HG02763 (cell line): ENCODE measurements around the gene WEE1.
"Not testable (repeated sequence)": the region's sequence is repeated elsewhere in the genome, so short reads cannot be mapped to it uniquely, and the experiment has no call there.

Source experiments
- ATAC-seq: cut with Tn5 transposase; IDR thresholded peaks from one replicate; pipeline ENCODE4 v1.9.1; 2021; ENCODE audit warnings: mild to moderate bottlenecking, moderate library complexity; ENCODE audit not compliant: unreplicated experiment

Gene WEE1

DNA sequence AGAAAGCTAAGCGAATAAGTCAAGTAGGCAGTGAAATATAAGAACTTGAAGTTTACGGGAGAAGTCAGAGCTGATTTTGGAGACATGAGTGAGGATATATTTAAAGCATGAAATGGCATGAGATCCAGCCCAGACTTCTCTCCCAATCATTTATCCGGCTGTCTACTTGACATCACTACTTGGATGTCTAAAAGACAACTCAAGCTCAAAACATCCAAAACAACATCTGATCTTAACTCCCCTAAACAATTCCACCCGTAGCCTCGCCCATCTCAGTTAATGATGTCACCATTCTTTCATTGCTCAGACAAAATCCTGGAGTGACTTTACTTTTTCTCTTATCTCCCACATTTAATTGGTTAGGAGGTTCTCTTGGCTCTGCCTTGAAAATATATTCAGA, 44.5 kb downstream of the WEE1 start:
- no peak for ATAC-seq

DNA sequence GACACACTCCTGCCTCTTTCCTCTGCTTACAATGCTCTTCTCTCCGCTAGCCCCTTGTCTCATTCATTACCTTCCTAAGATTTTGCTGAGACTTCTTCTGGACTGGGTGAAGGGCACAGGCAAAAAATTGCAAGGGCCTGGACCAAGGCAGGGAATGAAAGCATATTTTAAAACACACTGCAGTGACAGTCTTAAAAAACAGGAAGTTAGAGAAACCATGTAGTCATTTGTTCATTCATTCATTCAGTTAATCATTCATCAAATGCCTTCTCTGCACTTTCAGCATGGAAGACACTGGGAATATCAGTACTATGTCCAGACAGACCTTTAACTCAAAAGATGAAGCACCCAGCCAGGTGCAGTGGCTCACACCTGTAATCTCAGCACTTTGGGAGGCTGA, 45.5 kb downstream of the WEE1 start:
- ATAC-seq = no peak

DNA sequence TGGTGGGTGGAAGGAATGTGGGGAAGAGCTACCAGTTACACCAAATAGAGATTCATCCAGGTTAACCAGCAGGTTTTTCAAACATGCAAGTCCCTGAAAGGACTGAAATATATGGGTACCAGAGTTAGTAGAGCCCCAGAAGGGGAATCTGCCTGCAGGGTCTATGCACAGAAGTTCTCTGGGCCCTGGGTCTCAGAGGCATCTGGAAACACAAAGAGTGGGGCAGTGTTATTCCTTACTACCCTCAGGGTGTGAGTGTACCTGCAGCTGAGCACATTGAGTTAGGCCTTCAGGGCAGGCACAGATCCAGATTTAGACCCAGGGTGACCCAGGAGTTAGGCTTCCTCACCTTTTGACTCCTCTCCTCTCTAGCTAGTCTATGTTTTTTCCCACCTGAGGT, 46.5 kb downstream of the WEE1 start:
- ATAC-seq = no peak

DNA sequence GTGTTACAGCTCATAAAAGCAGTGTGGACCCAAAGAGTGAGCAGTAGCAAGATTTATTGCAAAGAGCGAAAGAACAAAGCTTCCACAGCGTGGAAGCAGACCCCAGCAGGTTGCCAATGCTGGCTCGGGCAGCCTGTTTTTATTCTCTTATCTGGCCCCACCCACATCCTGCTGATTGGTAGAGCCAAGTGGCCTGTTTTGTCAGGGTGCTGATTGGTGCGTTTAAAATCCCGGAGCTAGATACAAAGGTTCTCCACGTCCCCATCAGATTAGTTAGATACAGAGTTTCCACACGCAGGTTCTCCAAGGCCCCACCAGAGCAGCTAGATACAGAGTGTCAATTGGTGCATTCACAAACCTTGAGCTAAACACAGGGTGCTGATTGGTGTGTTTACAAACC, 48.9 kb downstream of the WEE1 start:
- ATAC-seq = not testable (repeated sequence)

DNA sequence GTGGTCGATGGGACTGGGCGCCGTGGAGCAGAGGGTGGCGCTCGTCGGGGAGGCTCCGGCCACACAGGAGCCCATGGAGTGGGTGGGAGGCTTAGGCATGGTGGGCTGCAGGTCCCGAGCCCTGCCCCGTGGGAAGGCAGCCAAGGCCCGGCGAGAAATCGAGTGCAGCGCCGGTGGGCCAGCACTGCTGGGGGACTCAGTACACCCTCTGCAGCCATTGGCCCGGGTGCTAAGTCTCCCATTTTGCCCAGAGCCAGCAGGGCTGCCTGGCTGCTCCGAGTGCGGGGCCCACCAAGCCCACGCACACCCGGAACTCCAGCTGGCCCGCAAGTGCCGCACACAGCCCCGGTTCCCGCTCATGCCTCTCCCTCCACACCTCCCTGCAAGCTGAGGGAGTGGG, 49.6 kb downstream of the WEE1 start:
- not testable (repeated sequence) for ATAC-seq

DNA sequence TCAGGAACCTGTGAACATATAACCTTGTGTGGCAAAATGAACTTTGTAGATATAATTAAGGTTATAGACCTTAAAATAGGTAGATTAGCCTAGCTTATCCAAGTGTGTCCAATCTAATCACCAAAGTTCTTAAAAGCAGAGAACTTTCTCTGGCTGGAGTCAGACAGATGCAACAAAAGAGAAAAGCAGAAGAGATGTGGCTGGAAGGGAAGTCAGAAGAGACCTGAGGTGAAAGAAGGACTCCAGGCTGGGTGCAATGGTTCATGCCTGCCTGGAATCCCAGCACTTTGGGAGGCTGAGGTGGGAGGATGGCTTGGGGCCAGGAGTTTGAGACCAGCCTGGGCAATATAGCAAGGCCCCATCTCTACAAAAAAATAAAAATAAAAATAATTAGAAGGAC, 51.0 kb downstream of the WEE1 start:
- no peak for ATAC-seq

DNA sequence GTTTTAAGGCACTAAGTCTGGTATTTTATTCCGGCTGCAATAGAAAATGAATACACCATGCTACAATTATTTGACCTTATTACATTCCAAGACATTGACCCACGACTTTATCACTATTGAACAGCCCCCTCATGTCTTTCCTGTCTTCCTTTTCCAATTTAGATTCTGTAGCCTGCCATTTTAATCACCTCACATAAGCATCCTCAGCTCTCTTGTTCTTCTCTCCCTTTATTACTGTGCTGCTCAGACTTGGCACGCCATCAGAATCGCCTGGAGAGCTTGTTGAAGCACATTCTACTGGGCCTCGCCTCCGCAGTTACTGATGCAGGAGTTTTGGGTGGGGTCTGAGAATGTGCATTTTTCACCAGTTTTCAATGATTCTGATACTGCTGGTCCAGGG, 51.7 kb downstream of the WEE1 start:
- ATAC-seq = no peak

DNA sequence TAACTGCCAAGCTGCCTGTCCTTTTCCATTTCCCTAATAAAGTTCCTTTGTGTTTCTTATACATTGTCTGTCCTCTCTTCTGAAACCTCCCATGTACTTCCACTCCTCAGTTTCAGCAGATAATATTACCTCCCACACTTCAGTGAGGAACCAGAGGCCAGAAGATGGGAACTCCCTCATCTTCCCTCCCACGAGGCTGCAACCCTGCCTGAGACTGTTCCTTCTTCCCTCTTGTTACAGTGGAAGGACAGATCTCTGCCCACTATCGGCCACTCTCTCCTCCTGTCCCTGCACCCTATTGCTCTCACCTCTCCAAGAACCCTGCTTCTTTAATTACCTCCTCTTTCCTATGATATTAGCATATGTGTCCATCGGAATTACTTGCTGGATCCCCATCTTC, 52.3 kb downstream of the WEE1 start:
- no peak for ATAC-seq

DNA sequence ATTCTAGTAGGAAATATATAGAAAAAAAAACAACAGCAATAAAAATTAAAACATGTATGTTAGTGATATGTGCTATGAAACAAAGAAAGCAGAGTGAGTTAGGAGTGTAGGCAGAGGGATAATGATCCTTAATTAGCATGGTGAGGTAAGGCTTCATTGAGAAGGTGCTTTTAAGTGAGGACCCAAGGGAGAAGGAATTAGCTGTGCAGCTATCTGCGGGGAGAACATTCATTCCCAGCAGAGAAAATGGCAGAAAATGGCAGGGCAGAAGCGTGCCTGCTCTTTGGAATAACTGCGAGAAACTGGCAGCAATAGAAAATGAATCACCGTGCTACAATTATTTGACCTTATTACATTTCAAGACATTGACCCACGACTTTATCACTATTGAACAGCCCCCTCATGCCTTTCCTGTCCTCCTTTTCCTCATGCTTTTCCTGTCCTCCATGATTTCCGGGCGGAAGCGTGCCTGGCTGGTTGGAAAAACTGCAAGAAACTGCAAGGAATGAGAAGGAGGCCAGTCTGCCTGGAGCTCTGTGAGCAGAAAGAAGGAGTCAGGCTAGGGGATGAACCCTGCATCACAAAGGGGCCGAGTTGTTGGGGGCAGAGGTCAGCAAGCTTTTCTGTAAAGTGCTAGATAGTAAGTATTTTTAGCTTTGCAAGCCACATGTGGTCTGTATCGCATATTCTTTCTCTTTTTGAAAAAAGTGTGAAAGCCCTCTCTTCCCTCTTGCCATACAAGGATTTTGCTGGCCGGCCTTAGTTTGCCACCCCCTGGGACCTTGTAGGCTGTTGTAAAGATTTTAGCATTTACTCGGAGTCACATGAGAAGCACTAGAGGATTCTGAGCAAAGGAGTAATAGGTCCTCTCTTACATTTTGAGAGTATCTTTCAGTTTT, 53.3 kb downstream of the WEE1 start:
- no peak for ATAC-seq

DNA sequence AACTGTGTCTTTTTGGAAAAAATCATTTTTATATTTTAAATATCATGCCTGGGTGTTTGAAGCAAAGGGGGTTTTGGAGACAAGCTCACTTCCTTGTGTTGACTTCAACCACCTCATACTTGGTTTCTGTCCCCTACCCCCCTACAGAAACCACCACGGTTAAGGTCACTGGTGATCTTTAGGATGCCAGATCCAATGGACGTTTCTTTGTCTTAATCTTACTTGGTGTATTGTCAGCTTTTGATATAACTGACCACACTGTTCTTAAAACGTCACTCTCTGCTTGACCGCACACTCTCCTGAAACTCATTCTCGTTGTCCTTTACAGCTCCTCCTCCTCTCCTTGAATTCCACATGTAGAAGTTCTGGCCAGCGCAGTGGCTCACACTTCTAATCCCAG, 55.6 kb downstream of the WEE1 start:
- no peak for ATAC-seq

DNA sequence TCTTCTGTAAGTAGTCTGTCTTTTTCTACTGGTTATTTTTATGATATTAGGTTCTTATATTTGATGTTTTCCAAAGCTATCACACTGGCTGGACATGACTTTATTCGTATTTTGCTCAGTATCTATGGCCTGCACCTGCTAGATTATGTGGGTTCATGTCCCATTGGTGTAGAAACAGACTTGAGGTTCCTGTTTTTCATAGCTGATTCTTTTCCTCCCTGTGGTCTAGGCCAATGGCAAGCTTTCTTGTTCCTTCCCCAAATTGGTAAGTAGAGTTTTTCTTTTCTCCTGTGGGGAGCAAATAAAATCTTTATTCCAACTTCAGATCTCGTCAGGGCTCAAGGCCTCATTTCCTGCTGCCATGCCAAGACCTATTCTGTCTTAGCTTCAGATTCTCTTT, 60.2 kb downstream of the WEE1 start:
- ATAC-seq = no peak

DNA sequence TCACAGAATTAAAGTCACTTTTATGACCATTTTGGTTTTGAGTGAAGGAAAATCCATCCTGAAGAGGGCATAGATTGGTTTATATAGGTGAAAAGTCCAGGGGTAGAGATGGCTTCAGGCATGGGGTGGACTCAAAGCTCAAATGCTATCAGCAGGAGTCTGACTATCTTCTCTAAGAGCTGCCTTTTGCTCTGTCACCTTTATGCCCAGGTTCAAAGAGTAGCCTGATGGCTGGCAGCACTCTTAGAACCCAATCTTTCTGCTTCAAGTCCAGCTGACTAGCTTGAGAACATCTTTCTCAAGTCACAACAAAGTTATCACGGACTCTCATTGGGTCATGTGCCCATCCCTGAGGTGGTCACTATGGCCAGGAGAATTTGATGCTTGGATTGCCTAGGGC, 63.2 kb downstream of the WEE1 start:
- ATAC-seq = no peak

DNA sequence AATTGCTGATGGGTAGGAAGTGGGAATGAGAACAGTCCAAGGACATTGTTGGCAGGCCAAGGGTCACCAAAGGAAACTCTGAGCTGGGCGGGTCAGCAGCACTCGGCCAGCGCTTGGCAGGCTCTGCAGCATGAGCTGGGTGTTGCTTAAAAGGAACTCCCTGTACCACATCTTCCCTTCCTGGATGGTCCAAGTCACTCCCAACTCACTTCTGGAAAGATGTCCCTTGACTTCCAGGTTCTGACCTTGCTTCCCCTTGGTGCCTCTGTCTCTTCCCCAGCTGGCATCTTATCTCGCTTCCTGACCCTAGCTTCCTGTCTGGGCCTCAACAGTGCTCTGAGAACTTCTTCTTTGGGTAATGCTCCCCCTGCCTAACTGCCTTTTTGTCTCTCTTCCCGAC, 65.6 kb downstream of the WEE1 start:
- no peak for ATAC-seq
